Right lobe of liver (tissue), 6 donors: ENCODE data around the gene MAP3K14. TPM values are rescaled to one million over a fixed set of nuclear protein-coding genes. Genes with fewer than 3 reads are reported as not detected.

Source experiments
- ATAC-seq, 4 donors: fragments of 200-7000 bp; cut with Tn5 transposase; one replicate each; pipeline ENCODE4 v1.9.1; 2020; ENCODE audit warnings: mild to moderate bottlenecking in 4 of 4, moderate library complexity in 4 of 4
- DNase-seq, 3 donors: peaks; one replicate each; pipeline ENCODE4 v3.0.0-alpha.2; 2020
- H3K27ac ChIP-seq, 3 donors: fragments of 200-600 bp; one replicate each; pipeline ENCODE4 v1.8.0; 2022
- H3K27me3 ChIP-seq, 2 donors: fragments of 200-600 bp; one replicate each; pipeline ENCODE4 v1.8.0; 2022
- H3K36me3 ChIP-seq, 4 donors: fragments of 200-600 bp; sonication (generic) in 1 of 4; one replicate each; pipeline versions ENCODE4 v1.5.1 to v1.8.0; 2017 to 2022; ENCODE audit warnings: control low read depth in 1 of 4
- H3K4me1 ChIP-seq, 4 donors: fragments of 200-600 bp; sonication (generic) in 1 of 4; one replicate each; pipeline versions ENCODE4 v1.5.1 to v1.8.0; 2017 to 2022; ENCODE audit warnings: control low read depth in 1 of 4
- H3K4me3 ChIP-seq, 3 donors: fragments of 200-600 bp; one replicate each; pipeline ENCODE4 v1.8.0; 2022
- H3K9me3 ChIP-seq, 4 donors: fragments of 200-600 bp; sonication (generic) in 1 of 4; one replicate each; pipeline versions ENCODE4 v1.5.1 to v1.8.0; 2017 to 2022; ENCODE audit warnings: control low read depth in 1 of 4
- CTCF ChIP-seq, 4 donors: fragments of 200-600 bp in 3 of 4; fragments of 450-650 bp in 1 of 4; IDR thresholded peaks; one replicate each; pipeline versions ENCODE4 v1.5.1 to v1.8.0; 2016 to 2022; ENCODE audit warnings: antibody characterized with exemption in 4 of 4, mild to moderate bottlenecking in 2 of 4
- POLR2A ChIP-seq: fragments of 450-650 bp; IDR thresholded peaks from one replicate; pipeline ENCODE4 v1.6.1; 2017; ENCODE audit warnings: antibody characterized with exemption, mild to moderate bottlenecking
- WGBS: methylation state at CpG from one replicate; pipeline ENCODE4 v1.1.6; 2018; ENCODE audit warnings: low coverage, low lambda C conversion rate; ENCODE audit not compliant: insufficient coverage; ENCODE audit errors: missing lambda C conversion rate; 5-methylcytosine and 5-hydroxymethylcytosine counted together
- intact Hi-C, 2 donors: fragments of 100-400 bp; cut with DNase I; formaldehyde crosslinking; loops; one replicate each; pipeline versions ENCODE4 v1.11.2 to v1.14.1; 2022
- total RNA-seq, 6 experiments: library from RNA; depleted of rRNA in 2 of 6; stranded (reverse); fragments of >200 nt in 2 of 6; fragmentation: NEBNext Ultra II Directional in 3 of 6; extraction: Animal tissue kit (Norgen Biotek cat#: 25700) in 3 of 6; gene quantifications; one replicate each; pipeline versions ENCODE4 v1.1.0 to v1.2.4, GENCODE V29; 2016 to 2023
- donor health status: DM: no; HTN: yes; CAD: no.
- donor health status: DM: no; HTN: no; CAD: no.
- donor health status: DM: no; HTN: no; CAD: no.
- donor health status: DM: no; HTN: yes; CAD: no.
- donor health status: DM: no; HTN: yes; CAD: no.

MAP3K14 gene
- total RNA-seq, 6 experiments from 2014 or later = 4.8 to 7.8 (median 6.3) TPM

- no peaks in the 10 kb centered on the region for H3K36me3 ChIP-seq
- H3K9me3 ChIP-seq = no peaks in the 10 kb centered on the region
- no peak for ATAC-seq
- intact Hi-C loops = no loop called here
- H3K4me1 ChIP-seq = peaks cover 2 to 78% (median 31%) of the 10 kb centered on the region in 4 donors
- no peak for TF ChIP-seq CTCF (IDR thresholded peaks at IDR 0.05)
- no peak for TF ChIP-seq POLR2A
- no peaks in the 10 kb centered on the region for H3K27me3 ChIP-seq
- H3K4me3 ChIP-seq = no peak overlapping the region
- no peak overlapping the region for H3K27ac ChIP-seq
- DNase-seq = no peak
- 33% methylated on average over 1 of the region's 1 CpG for WGBS
Observed at GRCh38 chr17:45296833-45297124, 20.0 kb downstream of the MAP3K14 start.

- TF ChIP-seq CTCF (IDR thresholded peaks at IDR 0.05) (no peak), POLR2A (no peak)
- H3K27ac ChIP-seq = peak overlapping the region in 1 of 3 donors; percentile 87
- no peak for ATAC-seq
- H3K27me3 ChIP-seq = no peaks in the 10 kb centered on the region
- no peaks in the 10 kb centered on the region for H3K9me3 ChIP-seq
- intact Hi-C loops = no loop called here
- H3K4me1 ChIP-seq = peaks cover 2 to 81% (median 35%) of the 10 kb centered on the region in 4 donors
- no peak for DNase-seq
- WGBS = 83% methylated on average over 6 of the region's 7 CpGs
- no peak overlapping the region for H3K4me3 ChIP-seq
- H3K36me3 ChIP-seq = no peaks in the 10 kb centered on the region
Observed at GRCh38 chr17:45296003-45296832, 20.6 kb downstream of the MAP3K14 start.

- H3K36me3 ChIP-seq = peaks cover 0 to under 1% (median 0%) of the 10 kb centered on the region in 4 donors
- WGBS = 13% methylated on average over 3 of the region's 3 CpGs
- H3K27ac ChIP-seq = peak overlapping the region; percentile 11 to 87 (median 66)
- no peak for TF ChIP-seq POLR2A
- no peak for TF ChIP-seq CTCF (IDR thresholded peaks at IDR 0.05)
- H3K4me3 ChIP-seq = no peak overlapping the region
- DNase-seq (peak in 2 of 3 donors; percentile 70 to 87), ATAC-seq (peak; percentile 61 to 73 (median 68))
- H3K27me3 ChIP-seq = no peaks in the 10 kb centered on the region
- no peaks in the 10 kb centered on the region for H3K9me3 ChIP-seq
- intact Hi-C loops = no loop called here
- H3K4me1 ChIP-seq = peaks cover 2 to 83% (median 37%) of the 10 kb centered on the region in 4 donors
Observed at GRCh38 chr17:45294506-45294905, 22.3 kb downstream of the MAP3K14 start.

GRCh38 chr17:45293413-45294211, 23.2 kb downstream of the MAP3K14 start:
- no peaks in the 10 kb centered on the region for H3K9me3 ChIP-seq
- peak; percentile 74 to 89 (median 84) for DNase-seq

More at GRCh38 chr17:45293413-45294211, 23.2 kb downstream of the MAP3K14 start:
- TF ChIP-seq POLR2A (no peak), CTCF (IDR thresholded peaks at IDR 0.05) (no peak)
- no peaks in the 10 kb centered on the region for H3K27me3 ChIP-seq
- peaks cover 0 to 7% (median 0%) of the 10 kb centered on the region in 4 donors for H3K36me3 ChIP-seq
- H3K27ac ChIP-seq = peak overlapping the region; percentile 11 to 87 (median 66)
- no peak overlapping the region for H3K4me3 ChIP-seq
- H3K4me1 ChIP-seq = peaks cover 2 to 83% (median 40%) of the 10 kb centered on the region in 4 donors
- peak; percentile 76 to 88 (median 80) for ATAC-seq
- whole genome bisulfite sequencing = 14% methylated on average over 8 of the region's 10 CpGs
- intact Hi-C loops = no loop called here
